K562 (cell line): Measurements from ENCODE around the gene RGS17. TPM values are rescaled to one million over a fixed set of nuclear protein-coding genes. Genes with fewer than 3 reads are reported as not detected.

Experiments
- ATAC-seq: fragments of 200-7000 bp; cut with Tn5 transposase; 3 replicates; pipeline ENCODE4 v1.9.1; 2020; ENCODE audit warnings: moderate library complexity
- BruUV-seq: library from RNA; stranded (reverse); fragments of 400-500 nt; replicated peaks from 2 replicates; lab custom pipeline; 2021; lab: Mats Ljungman, UMichigan
- CTCF ChIA-PET: fragments of 300-600 bp; formaldehyde crosslinking; extraction: SDS; loops from one replicate; lab custom pipeline; 2021; ENCODE audit warnings: low intra/inter-chr PET ratio; lab: Yijun Ruan, JAX
- POLR2A ChIA-PET: fragments of 300-600, 350-650 bp; sonication (Branson Sonifier 250); formaldehyde crosslinking; extraction: SDS; loops from one replicate; lab custom pipeline; 2021; ENCODE audit warnings: antibody characterized with exemption, inconsistent platforms; lab: Yijun Ruan, JAX
- DNase-seq, 4 experiments: peaks; one replicate each; pipeline versions ENCODE4 v3.0.0 to v3.0.0-alpha.2; 2011 to 2018; ENCODE audit warnings: low spot score in 3 of 4, mixed read lengths in 3 of 4; ENCODE audit errors: extremely low read depth in 1 of 4
- FAIRE-seq: peaks from 2 replicates; lab custom pipeline; 2011; peaks lifted over from hg19 to GRCh38; lab: Jason Lieb, UNC
- H2AFZ ChIP-seq: 2 replicates; pipeline ENCODE4 v1.6.0; 2011; ENCODE audit warnings: low read depth, low read length, control low read depth, inconsistent platforms
- H3K27ac ChIP-seq: fragments of 200-600 bp; 3 replicates; pipeline ENCODE4 v1.8.0; 2011; ENCODE audit warnings: low read depth, mild to moderate bottlenecking, control low read depth, inconsistent platforms, low read length, moderate library complexity, mixed read lengths; ENCODE audit errors: extremely low read depth
- H3K27me3 ChIP-seq, 2 experiments: fragments of 300-600 bp in 1 of 2; 2 replicates in 1 of 2; 3 replicates in 1 of 2; pipeline versions ENCODE4 v1.6.0 to v1.8.0; 2011; ENCODE audit warnings: inconsistent platforms in 2 of 2, low read length in 2 of 2, mild to moderate bottlenecking in 1 of 2, mixed read lengths in 1 of 2, moderate library complexity in 1 of 2; ENCODE audit not compliant: control insufficient read depth in 2 of 2, insufficient read depth in 2 of 2
- H3K36me3 ChIP-seq: fragments of 300-600 bp; 3 replicates; pipeline ENCODE4 v1.8.0; 2011; ENCODE audit warnings: mild to moderate bottlenecking, low read length, inconsistent platforms; ENCODE audit not compliant: control insufficient read depth, insufficient read depth
- H3K4me1 ChIP-seq, 2 experiments: fragments of 200-600 bp in 1 of 2; replicated peaks in 1 of 2; 2 replicates in 1 of 2; 3 replicates in 1 of 2; pipeline versions ENCODE4 v1.5.1 to v1.8.0; 2011; ENCODE audit warnings: inconsistent platforms in 2 of 2, low read length in 2 of 2, mild to moderate bottlenecking in 1 of 2, mixed read lengths in 1 of 2, moderate library complexity in 1 of 2; ENCODE audit not compliant: control insufficient read depth in 2 of 2, insufficient read depth in 2 of 2
- H3K4me2 ChIP-seq: 2 replicates; pipeline ENCODE4 v1.6.1; 2011; ENCODE audit warnings: low read length, control low read depth, inconsistent platforms, mixed read lengths; ENCODE audit not compliant: insufficient read depth
- H3K4me3 ChIP-seq: fragments of 200-600 bp; sonication (generic), shearing (Covaris generic); 2 replicates; pipeline ENCODE4 v1.5.1; 2016; ENCODE audit warnings: control low read depth, inconsistent platforms
- H3K79me2 ChIP-seq: fragments of 200-600 bp; 3 replicates; pipeline ENCODE4 v1.8.0; 2011; ENCODE audit warnings: low read length, inconsistent platforms; ENCODE audit not compliant: control insufficient read depth, insufficient read depth
- H3K9ac ChIP-seq, 2 experiments: 2 replicates each; pipeline versions ENCODE4 v1.6.0 to v1.6.1; 2011; ENCODE audit warnings: low read depth in 2 of 2, low read length in 2 of 2, control low read depth in 1 of 2, inconsistent platforms in 1 of 2, mild to moderate bottlenecking in 1 of 2, mixed read lengths in 1 of 2; ENCODE audit not compliant: insufficient read depth in 1 of 2
- H3K9me1 ChIP-seq: one replicate; pipeline ENCODE4 v1.6.0; 2011; ENCODE audit warnings: inconsistent platforms, mild to moderate bottlenecking, low read length, moderate library complexity; ENCODE audit not compliant: control insufficient read depth, insufficient read depth
- H3K9me3 ChIP-seq: replicated peaks from 2 replicates; pipeline ENCODE4 v1.5.1; 2011; ENCODE audit warnings: low read depth, low read length, inconsistent platforms; ENCODE audit not compliant: control insufficient read depth, insufficient read depth
- H4K20me1 ChIP-seq: replicated peaks from 2 replicates; pipeline ENCODE4 v1.6.1; 2011; ENCODE audit warnings: low read length, inconsistent platforms, mixed read lengths; ENCODE audit not compliant: control insufficient read depth, insufficient read depth
- ETV1 ChIP-seq: fragments of 450-650 bp; conservative IDR thresholded peaks from 2 replicates; pipeline ENCODE4 v1.6.1; 2016; ENCODE audit warnings: missing genetic modification characterization, control low read depth, low read depth, missing compliant biosample characterization
- GATA2 ChIP-seq: sonication (generic); formaldehyde crosslinking; IDR thresholded peaks from 2 replicates; pipeline ENCODE4 v1.4.0; 2020; ENCODE audit warnings: mild to moderate bottlenecking, missing genetic modification reagents
- GATAD2B ChIP-seq: fragments of 450-650 bp; IDR thresholded peaks from 2 replicates; pipeline ENCODE4 v1.6.1; 2017; ENCODE audit warnings: mild to moderate bottlenecking, borderline replicate concordance
- HNRNPL ChIP-seq: fragments of 200-400 bp; formaldehyde crosslinking; IDR thresholded peaks from 2 replicates; pipeline ENCODE4 v1.6.1; 2017; ENCODE audit warnings: low read depth, mild to moderate bottlenecking, low read length
- MYC ChIP-seq, 2 experiments: fragments of 250-450 bp in 1 of 2; sonication (Bioruptor Pico) in 1 of 2; IDR thresholded peaks; 2 replicates each; pipeline versions ENCODE4 v1.5.1 to v1.6.1; 2012 to 2021; ENCODE audit warnings: low read depth in 2 of 2, borderline replicate concordance in 1 of 2, improper control_type of control experiment in 1 of 2, low read length in 1 of 2, mild to moderate bottlenecking in 1 of 2, moderate library complexity in 1 of 2
- PTTG1 ChIP-seq: fragments of 450-650 bp; IDR thresholded peaks from 2 replicates; pipeline ENCODE4 v1.6.1; 2016; ENCODE audit warnings: low read depth, mild to moderate bottlenecking, missing genetic modification characterization, missing compliant biosample characterization
- ZNF174 ChIP-seq: fragments of 250-450 bp; sonication (Bioruptor Pico); IDR thresholded peaks from 2 replicates; pipeline ENCODE4 v1.4.0; 2020; ENCODE audit warnings: mild to moderate bottlenecking
- ZNF512 ChIP-seq: IDR thresholded peaks from 2 replicates; pipeline ENCODE4 v1.6.1; 2016; ENCODE audit warnings: missing genetic modification characterization, missing compliant biosample characterization
- ZNF668 ChIP-seq: fragments of 250-450 bp; sonication (Bioruptor Pico); IDR thresholded peaks from 2 replicates; pipeline ENCODE4 v1.8.0; 2022; ENCODE audit warnings: mild to moderate bottlenecking, inconsistent platforms
- ZNF695 ChIP-seq: fragments of 450-650 bp; formaldehyde crosslinking; IDR thresholded peaks from 2 replicates; pipeline ENCODE4 v1.4.0; 2020; ENCODE audit warnings: mild to moderate bottlenecking, moderate library complexity
- ZNF780A ChIP-seq: fragments of 250-450 bp; sonication (Bioruptor Pico); IDR thresholded peaks from 2 replicates; pipeline ENCODE4 v1.5.0; 2021; ENCODE audit warnings: mild to moderate bottlenecking
- in situ Hi-C: fragments of 300-500 bp; cut with MboI; formaldehyde crosslinking; loops from 4 replicates; pipeline ENCODE4 v1.15.0; 2018; ENCODE audit warnings: inconsistent platforms, mixed read lengths
- intact Hi-C: fragments of 100-400 bp; cut with micrococcal nuclease; formaldehyde crosslinking; loops from 2 replicates; pipeline ENCODE4 v1.14.2; 2022
- polyA plus RNA-seq, 8 experiments: library from polyadenylated mRNA; depleted of rRNA in 4 of 8; stranded (reverse) in 5 of 8; unstranded in 3 of 8; fragments of >200 nt; fragmentation: Nextera tagmentation in 2 of 8; fragmentation: Illumina TruSeq in 1 of 8; extraction: Ambion mirVana in 2 of 8; extraction: Trizol in 1 of 8; gene quantifications; 2 replicates each; pipeline versions ENCODE4 v1.2.1 to v1.2.3, GENCODE V29; 2011 to 2014; ENCODE audit warnings: inconsistent platforms in 1 of 8, missing spikeins in 1 of 8
- total RNA-seq, 7 experiments: library from RNA; depleted of rRNA in 6 of 7; stranded (reverse); fragments of >200 nt in 6 of 7; fragmentation: Illumina TruSeq in 2 of 7; extraction: Trizol in 2 of 7; gene quantifications; 2 replicates each; pipeline versions ENCODE4 v1.2.1 to v1.2.3, GENCODE V29; 2011 to 2021; ENCODE audit warnings: low replicate concordance in 1 of 7
- TF ChIP-seq, protein P1 (sequence below): sonication (generic); formaldehyde crosslinking; IDR thresholded peaks from 2 replicates; pipeline ENCODE4 v1.8.0; 2022; ENCODE audit warnings: mild to moderate bottlenecking, missing genetic modification reagents

The RGS17 gene
- total and polyA plus RNA-seq, 9 of the 15 experiments (the other 6 are each of a cell fraction or from before 2014, with no cell fraction given): 0.01 to 0.14 (median 0.08) TPM; not detected in 6

- no peak for DNase-seq
- H3K4me3 ChIP-seq: no peak overlapping the region
- no peak for TF ChIP-seq HNRNPL
- TF ChIP-seq GATA2 (CRISPR knock-in tag): no peak
- no peak for TF ChIP-seq ZNF780A (CRISPR knock-in tag)
- no peak for TF ChIP-seq MYC (IDR thresholded peaks at IDR 0.05; ENCODE audit: low read depth, low read length)
- no peak for TF ChIP-seq MYC (CRISPR knock-in tag; IDR thresholded peaks at IDR 0.05; ENCODE audit: borderline replicate concordance, low read depth)
- no peak for TF ChIP-seq PTTG1 (tag)
- TF ChIP-seq ZNF174: no peak
- no peak for TF ChIP-seq ZNF695 (CRISPR knock-in tag)
- TF ChIP-seq, protein P1, sequence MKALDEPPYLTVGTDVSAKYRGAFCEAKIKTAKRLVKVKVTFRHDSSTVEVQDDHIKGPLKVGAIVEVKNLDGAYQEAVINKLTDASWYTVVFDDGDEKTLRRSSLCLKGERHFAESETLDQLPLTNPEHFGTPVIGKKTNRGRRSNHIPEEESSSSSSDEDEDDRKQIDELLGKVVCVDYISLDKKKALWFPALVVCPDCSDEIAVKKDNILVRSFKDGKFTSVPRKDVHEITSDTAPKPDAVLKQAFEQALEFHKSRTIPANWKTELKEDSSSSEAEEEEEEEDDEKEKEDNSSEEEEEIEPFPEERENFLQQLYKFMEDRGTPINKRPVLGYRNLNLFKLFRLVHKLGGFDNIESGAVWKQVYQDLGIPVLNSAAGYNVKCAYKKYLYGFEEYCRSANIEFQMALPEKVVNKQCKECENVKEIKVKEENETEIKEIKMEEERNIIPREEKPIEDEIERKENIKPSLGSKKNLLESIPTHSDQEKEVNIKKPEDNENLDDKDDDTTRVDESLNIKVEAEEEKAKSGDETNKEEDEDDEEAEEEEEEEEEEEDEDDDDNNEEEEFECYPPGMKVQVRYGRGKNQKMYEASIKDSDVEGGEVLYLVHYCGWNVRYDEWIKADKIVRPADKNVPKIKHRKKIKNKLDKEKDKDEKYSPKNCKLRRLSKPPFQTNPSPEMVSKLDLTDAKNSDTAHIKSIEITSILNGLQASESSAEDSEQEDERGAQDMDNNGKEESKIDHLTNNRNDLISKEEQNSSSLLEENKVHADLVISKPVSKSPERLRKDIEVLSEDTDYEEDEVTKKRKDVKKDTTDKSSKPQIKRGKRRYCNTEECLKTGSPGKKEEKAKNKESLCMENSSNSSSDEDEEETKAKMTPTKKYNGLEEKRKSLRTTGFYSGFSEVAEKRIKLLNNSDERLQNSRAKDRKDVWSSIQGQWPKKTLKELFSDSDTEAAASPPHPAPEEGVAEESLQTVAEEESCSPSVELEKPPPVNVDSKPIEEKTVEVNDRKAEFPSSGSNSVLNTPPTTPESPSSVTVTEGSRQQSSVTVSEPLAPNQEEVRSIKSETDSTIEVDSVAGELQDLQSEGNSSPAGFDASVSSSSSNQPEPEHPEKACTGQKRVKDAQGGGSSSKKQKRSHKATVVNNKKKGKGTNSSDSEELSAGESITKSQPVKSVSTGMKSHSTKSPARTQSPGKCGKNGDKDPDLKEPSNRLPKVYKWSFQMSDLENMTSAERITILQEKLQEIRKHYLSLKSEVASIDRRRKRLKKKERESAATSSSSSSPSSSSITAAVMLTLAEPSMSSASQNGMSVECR: no peak
- TF ChIP-seq ZNF668 (CRISPR knock-in tag): no peak
- no peak for TF ChIP-seq GATAD2B
- TF ChIP-seq ZNF512 (tag): no peak
- no peak for TF ChIP-seq ETV1 (tag)
- TF ChIP-seq, all 486 proteins: peak for 0
- no TSS peak for BruUV-seq
- CTCF ChIA-PET: no interaction called here
- FAIRE-seq: no peak
- POLR2A ChIA-PET: no interaction called here
- Histone ChIP-seq H3K4me1 (no peaks in the 10 kb centered on the region), H3K4me2 (no peak overlapping the region), H2AFZ (no peak overlapping the region), H3K27ac (no peak overlapping the region), H3K36me3 (peaks cover 90% of the 10 kb centered on the region), H3K9me1 (no peaks in the 10 kb centered on the region), H3K9ac (no peak overlapping the region), H3K9me3 (no peaks in the 10 kb centered on the region), H3K27me3 (no peaks in the 10 kb centered on the region), H4K20me1 (no peaks in the 10 kb centered on the region), H3K79me2 (peaks cover 87% of the 10 kb centered on the region)
- intact Hi-C loops (no loop called here), in situ Hi-C loops (loop anchor here (25.0 kb wide), 2 partner anchors 1518 to 1582 kb away; partner anchors contain the start of gene CNKSR3)
- no peak for ATAC-seq
These were observed 137.2 kb downstream of the RGS17 start for GRCh38 chr6:152993847-152994246.
